ENCODE results near the gene PLCH1. TPM values are rescaled to one million over a fixed set of nuclear protein-coding genes. Genes with fewer than 3 reads are reported as not detected.

Gene PLCH1
- total and polyA plus RNA-seq, 2 of the 13 experiments (the other 11 are each of a cell fraction or from before 2014, with no cell fraction given), result 2.0 to 3.0 TPM

DNA sequence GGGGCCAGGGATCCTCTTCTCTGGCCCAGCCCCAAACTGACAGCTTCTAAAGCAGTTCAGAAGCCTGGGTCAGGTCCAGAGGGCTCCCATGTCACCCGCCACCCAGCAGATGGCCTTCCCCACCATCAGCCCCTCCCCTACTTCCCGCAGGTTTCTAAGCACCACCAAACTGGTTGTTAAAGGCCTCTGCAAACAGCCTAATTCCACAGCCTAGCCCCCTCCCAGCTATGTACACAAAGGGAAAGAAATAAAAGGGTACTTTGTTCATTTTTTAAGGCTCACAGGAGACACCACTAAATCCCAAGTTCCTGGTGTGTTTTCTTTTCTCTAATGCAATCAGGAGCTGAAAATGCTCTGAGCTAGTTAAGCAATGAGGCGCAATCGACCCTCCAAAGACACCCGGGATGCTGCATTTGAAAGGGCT, 30.6 kb downstream of the PLCH1 start:
- POLR2A ChIA-PET, result interaction anchor here (1.0 to 1.5 kb wide), 2 partner anchors 24 to 91 kb away, joined by 3 read pairs; no protein-coding TSS in a partner anchor
- TF ChIP-seq ETV5 (CRISPR knock-in tag; IDR thresholded peaks at IDR 0.05; ENCODE audit: borderline replicate concordance) (peak; percentile 64; the same call in 1 of the 2 replicates), XBP1 (CRISPR knock-in tag; IDR thresholded peaks at IDR 0.05) (no peak), ATM (IDR thresholded peaks at IDR 0.05; ENCODE audit: borderline replicate concordance) (no peak), HOXA3 (CRISPR knock-in tag; IDR thresholded peaks at IDR 0.05) (peak; percentile 53; the same call in 1 of the 2 replicates), MIER3 (CRISPR knock-in tag; IDR thresholded peaks at IDR 0.05; ENCODE audit: borderline replicate concordance) (no peak), ZNF713 (CRISPR knock-in tag; IDR thresholded peaks at IDR 0.05) (no peak), TAF15 (IDR thresholded peaks at IDR 0.05; ENCODE audit: low read depth, low read length, poor library complexity, severe bottlenecking) (no peak), ZNF878 (CRISPR knock-in tag; IDR thresholded peaks at IDR 0.05) (no peak), ZNF775 (CRISPR knock-in tag; IDR thresholded peaks at IDR 0.05; ENCODE audit: borderline replicate concordance) (no peak), MEIS2 (CRISPR knock-in tag; IDR thresholded peaks at IDR 0.05) (0 out of 2 replicates have a peak, but pooled peaks have one; percentile 46), TEAD2 (CRISPR knock-in tag; IDR thresholded peaks at IDR 0.05) (no peak)
- TF ChIP-seq, protein P1, sequence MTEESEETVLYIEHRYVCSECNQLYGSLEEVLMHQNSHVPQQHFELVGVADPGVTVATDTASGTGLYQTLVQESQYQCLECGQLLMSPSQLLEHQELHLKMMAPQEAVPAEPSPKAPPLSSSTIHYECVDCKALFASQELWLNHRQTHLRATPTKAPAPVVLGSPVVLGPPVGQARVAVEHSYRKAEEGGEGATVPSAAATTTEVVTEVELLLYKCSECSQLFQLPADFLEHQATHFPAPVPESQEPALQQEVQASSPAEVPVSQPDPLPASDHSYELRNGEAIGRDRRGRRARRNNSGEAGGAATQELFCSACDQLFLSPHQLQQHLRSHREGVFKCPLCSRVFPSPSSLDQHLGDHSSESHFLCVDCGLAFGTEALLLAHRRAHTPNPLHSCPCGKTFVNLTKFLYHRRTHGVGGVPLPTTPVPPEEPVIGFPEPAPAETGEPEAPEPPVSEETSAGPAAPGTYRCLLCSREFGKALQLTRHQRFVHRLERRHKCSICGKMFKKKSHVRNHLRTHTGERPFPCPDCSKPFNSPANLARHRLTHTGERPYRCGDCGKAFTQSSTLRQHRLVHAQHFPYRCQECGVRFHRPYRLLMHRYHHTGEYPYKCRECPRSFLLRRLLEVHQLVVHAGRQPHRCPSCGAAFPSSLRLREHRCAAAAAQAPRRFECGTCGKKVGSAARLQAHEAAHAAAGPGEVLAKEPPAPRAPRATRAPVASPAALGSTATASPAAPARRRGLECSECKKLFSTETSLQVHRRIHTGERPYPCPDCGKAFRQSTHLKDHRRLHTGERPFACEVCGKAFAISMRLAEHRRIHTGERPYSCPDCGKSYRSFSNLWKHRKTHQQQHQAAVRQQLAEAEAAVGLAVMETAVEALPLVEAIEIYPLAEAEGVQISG (CRISPR knock-in tag; IDR thresholded peaks at IDR 0.05), result peak; percentile 61
- TF ChIP-seq, protein P2, sequence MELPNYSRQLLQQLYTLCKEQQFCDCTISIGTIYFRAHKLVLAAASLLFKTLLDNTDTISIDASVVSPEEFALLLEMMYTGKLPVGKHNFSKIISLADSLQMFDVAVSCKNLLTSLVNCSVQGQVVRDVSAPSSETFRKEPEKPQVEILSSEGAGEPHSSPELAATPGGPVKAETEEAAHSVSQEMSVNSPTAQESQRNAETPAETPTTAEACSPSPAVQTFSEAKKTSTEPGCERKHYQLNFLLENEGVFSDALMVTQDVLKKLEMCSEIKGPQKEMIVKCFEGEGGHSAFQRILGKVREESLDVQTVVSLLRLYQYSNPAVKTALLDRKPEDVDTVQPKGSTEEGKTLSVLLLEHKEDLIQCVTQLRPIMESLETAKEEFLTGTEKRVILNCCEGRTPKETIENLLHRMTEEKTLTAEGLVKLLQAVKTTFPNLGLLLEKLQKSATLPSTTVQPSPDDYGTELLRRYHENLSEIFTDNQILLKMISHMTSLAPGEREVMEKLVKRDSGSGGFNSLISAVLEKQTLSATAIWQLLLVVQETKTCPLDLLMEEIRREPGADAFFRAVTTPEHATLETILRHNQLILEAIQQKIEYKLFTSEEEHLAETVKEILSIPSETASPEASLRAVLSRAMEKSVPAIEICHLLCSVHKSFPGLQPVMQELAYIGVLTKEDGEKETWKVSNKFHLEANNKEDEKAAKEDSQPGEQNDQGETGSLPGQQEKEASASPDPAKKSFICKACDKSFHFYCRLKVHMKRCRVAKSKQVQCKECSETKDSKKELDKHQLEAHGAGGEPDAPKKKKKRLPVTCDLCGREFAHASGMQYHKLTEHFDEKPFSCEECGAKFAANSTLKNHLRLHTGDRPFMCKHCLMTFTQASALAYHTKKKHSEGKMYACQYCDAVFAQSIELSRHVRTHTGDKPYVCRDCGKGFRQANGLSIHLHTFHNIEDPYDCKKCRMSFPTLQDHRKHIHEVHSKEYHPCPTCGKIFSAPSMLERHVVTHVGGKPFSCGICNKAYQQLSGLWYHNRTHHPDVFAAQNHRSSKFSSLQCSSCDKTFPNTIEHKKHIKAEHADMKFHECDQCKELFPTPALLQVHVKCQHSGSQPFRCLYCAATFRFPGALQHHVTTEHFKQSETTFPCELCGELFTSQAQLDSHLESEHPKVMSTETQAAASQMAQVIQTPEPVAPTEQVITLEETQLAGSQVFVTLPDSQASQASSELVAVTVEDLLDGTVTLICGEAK (IDR thresholded peaks at IDR 0.05), result no peak
- TF ChIP-seq, protein P2 (CRISPR knock-in tag; IDR thresholded peaks at IDR 0.05), result no peak

More for the DNA sequence above, 30.6 kb downstream of the PLCH1 start:
- Histone ChIP-seq H3K4me2 (ENCODE audit: low read depth, low read length) (peak overlapping the region; percentile 68), H3K4me3 (replicated peaks in 1 of 3; ENCODE audit: insufficient read depth in 1 of 3, low read depth in 2 of 3, low read length in 3 of 3) (peak overlapping the region; percentile 9 to 29 (median 24); a peak in 4 of 6 replicates), H3K79me2 (ENCODE audit: insufficient read depth, low read length) (no peaks in the 10 kb centered on the region), H3K27me3 (ENCODE audit: control insufficient read depth in 1 of 2, insufficient read depth in 2 of 2, low read length in 2 of 2) (no peaks in the 10 kb centered on the region), H3K4me1 (ENCODE audit: insufficient read depth, low read length) (peaks cover 43% of the 10 kb centered on the region), H3K27ac (ENCODE audit: extremely low read length, insufficient read depth, low read length) (peak overlapping the region; percentile 54), H2AFZ (ENCODE audit: low read length) (peak overlapping the region; percentile 63), H4K20me1 (ENCODE audit: insufficient read depth, low read length) (no peaks in the 10 kb centered on the region), H3K9ac (ENCODE audit: insufficient read depth, low read depth, low read length) (peak overlapping the region; percentile 5; the same call in 1 of the 2 replicates), H3K9me3 (ENCODE audit: low read length) (0 out of 2 replicates have a peak, but pooled peaks cover 11% of the 10 kb centered on the region), H3K36me3 (replicated peaks in 1 of 2; ENCODE audit: control insufficient read depth in 1 of 2, insufficient read depth in 2 of 2, low read length in 2 of 2) (no peaks in the 10 kb centered on the region)
- ATAC-seq (peak; percentile 100), DNase-seq (ENCODE audit: low spot score) (peak; percentile 92), FAIRE-seq (peak; percentile 76)
- WGBS (ENCODE audit: low lambda C conversion rate), result 0% methylated on average over 5 of the region's 5 CpGs
- CTCF ChIA-PET (ENCODE audit: low intra/inter-chr PET ratio, low total read pairs), result no interaction called here
- in situ Hi-C loops (cut with HindIII; ENCODE audit: extremely low pct_ligation_motif_present, low pct_unique_long_range_greater_than_20kb) (no loop called here), intact Hi-C loops (cut with micrococcal nuclease; ENCODE audit: unreplicated experiment) (loop anchor here (1.0 to 5.0 kb wide), 2 partner anchors 31 to 158 kb away; partner anchors contain the start of genes GMPS and PLCH1)
- no TSS peak for BruUV-seq (replicated peaks)

Data from HepG2 (cell line).